Measurements from ENCODE around the gene DPT. TPM values are rescaled to one million over a fixed set of nuclear protein-coding genes. Genes with fewer than 3 reads are reported as not detected.

The DPT gene
- polyA plus RNA-seq, 1 donor from 2014 or later = not detected

DNA sequence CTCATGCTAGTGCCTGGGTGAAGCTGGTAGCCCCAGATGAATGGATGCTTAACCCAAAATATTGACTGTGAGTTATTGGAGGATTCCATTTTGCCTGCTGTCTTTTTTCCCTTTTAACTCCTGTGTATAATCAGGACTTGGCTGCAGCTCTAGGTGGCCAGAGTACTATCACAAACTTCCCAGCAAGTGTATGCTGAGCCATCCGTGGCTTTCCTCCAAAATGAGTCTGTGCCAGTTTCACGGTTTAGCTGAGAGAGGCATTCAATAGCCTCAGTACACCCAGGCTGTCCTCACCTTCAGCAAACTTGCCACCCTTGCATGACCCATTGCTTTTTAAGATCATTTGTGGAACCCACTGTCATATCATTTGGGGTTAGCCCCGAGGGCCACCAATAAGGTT is 5.3 kb upstream of the DPT start:
- H3K27me3 ChIP-seq (ENCODE audit: insufficient read depth, low read depth, low read length) = no peaks in the 10 kb centered on the region
- no peaks in the 10 kb centered on the region for H3K9me3 ChIP-seq (ENCODE audit: low read length)
- H3K36me3 ChIP-seq (ENCODE audit: insufficient read depth, low read length) = no peaks in the 10 kb centered on the region
- no peak overlapping the region for H3K4me2 ChIP-seq (ENCODE audit: low read length)
- H3F3A ChIP-seq (ENCODE audit: insufficient read depth, low read length, poor library complexity, severe bottlenecking) = no peaks in the 10 kb centered on the region
- H3K9me2 ChIP-seq (ENCODE audit: insufficient read depth, low read length) = no peaks in the 10 kb centered on the region
- H3K27ac ChIP-seq (ENCODE audit: low read length) = no peak overlapping the region
- no peak overlapping the region for H3K9ac ChIP-seq (ENCODE audit: low read length)
- no peak overlapping the region for H2AFZ ChIP-seq (ENCODE audit: low read depth, low read length)
- H3K4me3 ChIP-seq (ENCODE audit: low read length) = no peak overlapping the region
- TF ChIP-seq, protein P1, sequence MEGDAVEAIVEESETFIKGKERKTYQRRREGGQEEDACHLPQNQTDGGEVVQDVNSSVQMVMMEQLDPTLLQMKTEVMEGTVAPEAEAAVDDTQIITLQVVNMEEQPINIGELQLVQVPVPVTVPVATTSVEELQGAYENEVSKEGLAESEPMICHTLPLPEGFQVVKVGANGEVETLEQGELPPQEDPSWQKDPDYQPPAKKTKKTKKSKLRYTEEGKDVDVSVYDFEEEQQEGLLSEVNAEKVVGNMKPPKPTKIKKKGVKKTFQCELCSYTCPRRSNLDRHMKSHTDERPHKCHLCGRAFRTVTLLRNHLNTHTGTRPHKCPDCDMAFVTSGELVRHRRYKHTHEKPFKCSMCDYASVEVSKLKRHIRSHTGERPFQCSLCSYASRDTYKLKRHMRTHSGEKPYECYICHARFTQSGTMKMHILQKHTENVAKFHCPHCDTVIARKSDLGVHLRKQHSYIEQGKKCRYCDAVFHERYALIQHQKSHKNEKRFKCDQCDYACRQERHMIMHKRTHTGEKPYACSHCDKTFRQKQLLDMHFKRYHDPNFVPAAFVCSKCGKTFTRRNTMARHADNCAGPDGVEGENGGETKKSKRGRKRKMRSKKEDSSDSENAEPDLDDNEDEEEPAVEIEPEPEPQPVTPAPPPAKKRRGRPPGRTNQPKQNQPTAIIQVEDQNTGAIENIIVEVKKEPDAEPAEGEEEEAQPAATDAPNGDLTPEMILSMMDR (IDR thresholded peaks at IDR 0.05; ENCODE audit: poor library complexity, severe bottlenecking) = no peak
- no peak for TF ChIP-seq MXI1 (conservative IDR thresholded peaks at IDR 0.05; ENCODE audit: poor library complexity, severe bottlenecking)
- no peak for TF ChIP-seq EP300 (conservative IDR thresholded peaks at IDR 0.05; ENCODE audit: poor library complexity, severe bottlenecking)
- TF ChIP-seq EZH2 (IDR thresholded peaks at IDR 0.05; ENCODE audit: borderline replicate concordance, insufficient read depth, low read length, poor library complexity, severe bottlenecking) = no peak
- TF ChIP-seq SMC3 (conservative IDR thresholded peaks at IDR 0.05; ENCODE audit: poor library complexity) = no peak
- no peak for TF ChIP-seq TAF1 (IDR thresholded peaks at IDR 0.05; ENCODE audit: low read depth)
- no peak for TF ChIP-seq REST (IDR thresholded peaks at IDR 0.05; ENCODE audit: borderline replicate concordance)
- TF ChIP-seq POLR2AphosphoS5 (IDR thresholded peaks at IDR 0.05) = no peak
- no peak for TF ChIP-seq RAD21 (conservative IDR thresholded peaks at IDR 0.05)
- H4K20me1 ChIP-seq (ENCODE audit: insufficient read depth) = no peaks in the 10 kb centered on the region
- no peaks in the 10 kb centered on the region for H3K79me2 ChIP-seq (replicated peaks; ENCODE audit: insufficient read depth, low read length)

- no peak overlapping the region for H3K4me2 ChIP-seq (ENCODE audit: low read length)
- H3F3A ChIP-seq (ENCODE audit: insufficient read depth, low read length, poor library complexity, severe bottlenecking) = no peaks in the 10 kb centered on the region
- H4K20me1 ChIP-seq (ENCODE audit: insufficient read depth) = no peaks in the 10 kb centered on the region
- H3K36me3 ChIP-seq (ENCODE audit: insufficient read depth, low read length) = no peaks in the 10 kb centered on the region
- no peaks in the 10 kb centered on the region for H3K27me3 ChIP-seq (ENCODE audit: insufficient read depth, low read depth, low read length)
- no peak overlapping the region for H2AFZ ChIP-seq (ENCODE audit: low read depth, low read length)
- no peak overlapping the region for H3K9ac ChIP-seq (ENCODE audit: low read length)
- H3K9me2 ChIP-seq (ENCODE audit: insufficient read depth, low read length) = no peaks in the 10 kb centered on the region
- TF ChIP-seq RAD21 (conservative IDR thresholded peaks at IDR 0.05) (no peak), TAF1 (IDR thresholded peaks at IDR 0.05; ENCODE audit: low read depth) (no peak), EP300 (conservative IDR thresholded peaks at IDR 0.05; ENCODE audit: poor library complexity, severe bottlenecking) (no peak), POLR2AphosphoS5 (IDR thresholded peaks at IDR 0.05) (no peak), REST (IDR thresholded peaks at IDR 0.05; ENCODE audit: borderline replicate concordance) (no peak), EZH2 (IDR thresholded peaks at IDR 0.05; ENCODE audit: borderline replicate concordance, insufficient read depth, low read length, poor library complexity, severe bottlenecking) (no peak), SMC3 (conservative IDR thresholded peaks at IDR 0.05; ENCODE audit: poor library complexity) (no peak), MXI1 (conservative IDR thresholded peaks at IDR 0.05; ENCODE audit: poor library complexity, severe bottlenecking) (no peak)
- TF ChIP-seq, protein P1 (IDR thresholded peaks at IDR 0.05; ENCODE audit: poor library complexity, severe bottlenecking) = no peak
- no peak overlapping the region for H3K27ac ChIP-seq (ENCODE audit: low read length)
- no peaks in the 10 kb centered on the region for H3K79me2 ChIP-seq (replicated peaks; ENCODE audit: insufficient read depth, low read length)
- no peak overlapping the region for H3K4me3 ChIP-seq (ENCODE audit: low read length)
- H3K9me3 ChIP-seq (ENCODE audit: low read length) = no peaks in the 10 kb centered on the region
Measured at GRCh38 chr1:168733241-168733640, 4.2 kb upstream of the DPT start.

All from neural cell (in vitro differentiated cells).